ENCODE results near the gene CYSLTR2. TPM values are rescaled to one million over a fixed set of nuclear protein-coding genes. Genes with fewer than 3 reads are reported as not detected.

The CYSLTR2 gene
- polyA plus RNA-seq, 1 donor: 0.12 TPM

DNA sequence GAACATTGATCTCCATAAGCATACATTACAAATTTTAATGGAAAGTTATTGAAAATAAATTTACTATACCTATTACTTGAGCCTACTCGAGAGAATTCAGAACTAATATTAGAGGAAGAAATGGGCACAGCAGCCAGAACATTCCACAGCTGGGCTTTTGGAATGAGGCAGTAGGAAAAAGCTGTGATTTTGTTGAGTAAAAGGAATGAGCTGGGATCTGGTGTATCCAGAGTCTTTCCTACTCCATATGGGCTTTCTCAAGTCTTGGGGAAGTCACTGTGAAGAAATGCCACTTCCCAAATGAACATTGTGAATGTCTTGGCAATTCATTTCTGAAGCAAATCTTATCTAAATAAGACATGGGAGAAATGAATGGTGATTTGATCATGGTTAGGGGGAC lies 93.1 kb downstream of the CYSLTR2 start:
- DNase-seq: no peak

GRCh38 chr13:48748681-48749080 lies 95.0 kb downstream of the CYSLTR2 start:
- no peak for DNase-seq

- DNase-seq: no peak
Observed at GRCh38 chr13:48749144-48749543, 95.4 kb downstream of the CYSLTR2 start.

DNA sequence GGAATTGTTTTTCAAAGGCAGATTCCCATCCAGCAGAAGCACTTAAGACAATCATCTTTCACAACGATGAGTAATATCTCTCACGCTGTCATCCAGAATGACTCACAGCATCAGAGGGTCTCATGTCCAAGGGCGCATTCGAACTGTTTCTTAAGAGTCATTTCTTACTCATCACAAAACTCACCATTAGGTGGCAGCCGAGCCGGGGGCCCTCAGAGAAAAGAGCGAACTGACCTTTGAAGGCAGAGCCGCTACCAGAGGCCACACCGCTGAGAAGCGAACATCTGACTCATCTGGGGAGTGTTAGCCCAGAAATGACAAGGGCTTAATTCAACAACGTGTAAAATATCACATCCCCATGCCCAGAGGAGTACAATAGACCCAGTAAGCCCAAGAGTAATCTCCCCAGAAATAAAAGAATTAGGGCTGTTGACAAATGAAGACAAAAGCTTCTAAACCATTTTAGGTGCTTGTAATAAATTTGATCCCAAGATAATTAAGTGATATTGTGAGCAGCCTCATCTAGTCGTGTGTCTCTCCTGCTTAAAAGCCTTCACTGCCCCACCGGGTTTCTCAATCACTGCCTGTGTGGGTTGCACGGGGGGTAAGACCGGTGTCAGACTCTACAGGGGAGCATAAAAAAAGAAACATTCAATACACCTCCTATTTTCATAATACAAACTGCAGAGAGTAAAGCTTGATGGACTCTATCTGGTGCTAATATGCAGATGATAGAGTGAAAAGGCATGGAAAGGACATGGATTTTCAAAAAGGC lies 96.2 kb downstream of the CYSLTR2 start:
- peak; percentile 22 for DNase-seq

- DNase-seq: no peak
Observed at GRCh38 chr13:48750588-48751383, 97.1 kb downstream of the CYSLTR2 start.

DNA sequence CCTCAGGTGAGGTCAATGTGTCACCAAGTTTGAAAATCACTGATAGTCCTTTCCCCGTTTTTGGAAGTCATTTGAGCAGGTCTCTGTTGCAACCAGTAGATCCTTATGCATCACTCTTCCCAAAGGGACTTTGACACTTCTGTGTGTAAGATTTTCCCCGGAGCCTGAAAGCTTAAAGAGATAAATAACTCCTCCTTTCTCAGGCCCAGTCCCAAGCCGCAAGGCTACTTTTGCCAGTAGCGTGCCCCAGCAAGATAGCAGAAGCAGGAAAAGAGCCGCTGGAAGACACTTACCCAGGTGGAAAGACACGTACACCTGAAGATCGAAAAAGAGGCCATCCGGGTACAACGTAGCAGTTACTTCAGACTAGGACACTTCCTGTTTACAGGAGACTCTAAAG lies 106.9 kb downstream of the CYSLTR2 start:
- DNase-seq: no peak

Other genes starting within 250 kb of the CYSLTR2 start
- gene LPAR6, start 240.8 kb upstream of the CYSLTR2 start, polyA plus RNA-seq (ENCODE audit: insufficient read length): 19.0 TPM
- gene RCBTB2, start 120.8 kb upstream of the CYSLTR2 start, polyA plus RNA-seq (ENCODE audit: insufficient read length): 21.6 TPM